ENCODE measurements around the gene NCKAP5.

NCKAP5 gene

GRCh38 chr2:133508546-133509165 is 59.6 kb downstream of the NCKAP5 start:
- H3K36me3 ChIP-seq: no peaks in the 10 kb centered on the region
- H3K9me3 ChIP-seq (replicated peaks in 1 of 11): no peaks in the 10 kb centered on the region
- TF ChIP-seq Cebpa-rat (IDR thresholded peaks at IDR 0.05): no peak
- no peaks in the 10 kb centered on the region for H3K4me1 ChIP-seq
- no peaks in the 10 kb centered on the region for H3K27me3 ChIP-seq
- no peaks in the 10 kb centered on the region for H4K20me1 ChIP-seq
- no peak overlapping the region for H3K4me3 ChIP-seq
- no peak overlapping the region for H3K4me2 ChIP-seq
- H3K27ac ChIP-seq: no peak overlapping the region
- H3K9ac ChIP-seq: no peak overlapping the region

GRCh38 chr2:133506996-133507395 is 61.3 kb downstream of the NCKAP5 start:
- no peak overlapping the region for H3K4me2 ChIP-seq
- H4K20me1 ChIP-seq: no peaks in the 10 kb centered on the region
- no peaks in the 10 kb centered on the region for H3K36me3 ChIP-seq
- no peak overlapping the region for H3K9ac ChIP-seq
- H3K4me3 ChIP-seq: no peak overlapping the region
- no peaks in the 10 kb centered on the region for H3K9me3 ChIP-seq (replicated peaks in 1 of 11)
- TF ChIP-seq Cebpa-rat (IDR thresholded peaks at IDR 0.05): no peak
- no peak overlapping the region for H3K27ac ChIP-seq
- H3K27me3 ChIP-seq: no peaks in the 10 kb centered on the region
- H3K4me1 ChIP-seq: no peaks in the 10 kb centered on the region

- no peak for TF ChIP-seq Cebpa-rat (IDR thresholded peaks at IDR 0.05)
- no peak overlapping the region for H3K4me3 ChIP-seq
- H3K27ac ChIP-seq: no peak overlapping the region
- no peaks in the 10 kb centered on the region for H4K20me1 ChIP-seq
- no peak overlapping the region for H3K9ac ChIP-seq
- H3K36me3 ChIP-seq: no peaks in the 10 kb centered on the region
- no peaks in the 10 kb centered on the region for H3K9me3 ChIP-seq (replicated peaks in 1 of 11)
- H3K4me1 ChIP-seq: no peaks in the 10 kb centered on the region
- no peak overlapping the region for H3K4me2 ChIP-seq
- no peaks in the 10 kb centered on the region for H3K27me3 ChIP-seq
Observed at GRCh38 chr2:133504566-133505505, 63.4 kb downstream of the NCKAP5 start.

GRCh38 chr2:133503927-133504326 is 64.3 kb downstream of the NCKAP5 start:
- H3K27me3 ChIP-seq: no peaks in the 10 kb centered on the region
- H3K4me1 ChIP-seq: no peaks in the 10 kb centered on the region
- no peaks in the 10 kb centered on the region for H4K20me1 ChIP-seq
- H3K9ac ChIP-seq: no peak overlapping the region
- H3K36me3 ChIP-seq: no peaks in the 10 kb centered on the region
- no peak overlapping the region for H3K4me2 ChIP-seq
- no peak for TF ChIP-seq Cebpa-rat (IDR thresholded peaks at IDR 0.05)
- H3K9me3 ChIP-seq (replicated peaks in 1 of 11): no peaks in the 10 kb centered on the region
- H3K27ac ChIP-seq: no peak overlapping the region
- H3K4me3 ChIP-seq: no peak overlapping the region

- H3K4me1 ChIP-seq: no peaks in the 10 kb centered on the region
- no peak overlapping the region for H3K9ac ChIP-seq
- no peaks in the 10 kb centered on the region for H3K27me3 ChIP-seq
- no peaks in the 10 kb centered on the region for H3K9me3 ChIP-seq (replicated peaks in 1 of 11)
- no peak overlapping the region for H3K27ac ChIP-seq
- no peaks in the 10 kb centered on the region for H4K20me1 ChIP-seq
- H3K4me3 ChIP-seq: no peak overlapping the region
- TF ChIP-seq Cebpa-rat (IDR thresholded peaks at IDR 0.05): no peak
- no peaks in the 10 kb centered on the region for H3K36me3 ChIP-seq
- no peak overlapping the region for H3K4me2 ChIP-seq
Observed at GRCh38 chr2:133503323-133503722, 64.9 kb downstream of the NCKAP5 start.

- H3K9ac ChIP-seq: no peak overlapping the region
- no peaks in the 10 kb centered on the region for H3K27me3 ChIP-seq
- no peak overlapping the region for H3K27ac ChIP-seq
- H4K20me1 ChIP-seq: no peaks in the 10 kb centered on the region
- H3K4me3 ChIP-seq: no peak overlapping the region
- no peaks in the 10 kb centered on the region for H3K36me3 ChIP-seq
- no peaks in the 10 kb centered on the region for H3K9me3 ChIP-seq (replicated peaks in 1 of 11)
- H3K4me2 ChIP-seq: no peak overlapping the region
- no peak for TF ChIP-seq Cebpa-rat (IDR thresholded peaks at IDR 0.05)
- H3K4me1 ChIP-seq: no peaks in the 10 kb centered on the region
Observed at GRCh38 chr2:133502678-133503077, 65.6 kb downstream of the NCKAP5 start.

GRCh38 chr2:133500917-133501316 is 67.3 kb downstream of the NCKAP5 start:
- no peak for TF ChIP-seq Cebpa-rat (IDR thresholded peaks at IDR 0.05)
- H3K4me3 ChIP-seq: no peak overlapping the region
- H3K27me3 ChIP-seq: no peaks in the 10 kb centered on the region
- no peak overlapping the region for H3K27ac ChIP-seq
- no peaks in the 10 kb centered on the region for H3K36me3 ChIP-seq
- H3K9me3 ChIP-seq (replicated peaks in 1 of 11): no peaks in the 10 kb centered on the region
- no peak overlapping the region for H3K4me2 ChIP-seq
- no peaks in the 10 kb centered on the region for H3K4me1 ChIP-seq
- H4K20me1 ChIP-seq: no peaks in the 10 kb centered on the region
- no peak overlapping the region for H3K9ac ChIP-seq

GRCh38 chr2:133498662-133499585 is 69.3 kb downstream of the NCKAP5 start:
- Histone ChIP-seq H3K4me3 (no peak overlapping the region), H3K27ac (no peak overlapping the region), H3K9ac (no peak overlapping the region)

GRCh38 chr2:133497951-133498565 is 70.2 kb downstream of the NCKAP5 start:
- H3K9ac ChIP-seq: no peak overlapping the region
- no peak overlapping the region for H3K4me3 ChIP-seq
- no peak overlapping the region for H3K27ac ChIP-seq
- H4K20me1 ChIP-seq: no peaks in the 10 kb centered on the region
- no peaks in the 10 kb centered on the region for H3K36me3 ChIP-seq
- no peaks in the 10 kb centered on the region for H3K9me3 ChIP-seq (replicated peaks in 1 of 11)
- TF ChIP-seq Cebpa-rat (IDR thresholded peaks at IDR 0.05): no peak
- H3K4me1 ChIP-seq: no peaks in the 10 kb centered on the region
- H3K4me2 ChIP-seq: no peak overlapping the region
- no peaks in the 10 kb centered on the region for H3K27me3 ChIP-seq

More at GRCh38 chr2:133498662-133499585, 69.3 kb downstream of the NCKAP5 start:
- no peaks in the 10 kb centered on the region for H4K20me1 ChIP-seq
- H3K9me3 ChIP-seq (replicated peaks in 1 of 11): no peaks in the 10 kb centered on the region
- no peak overlapping the region for H3K4me2 ChIP-seq
- no peaks in the 10 kb centered on the region for H3K4me1 ChIP-seq
- H3K27me3 ChIP-seq: no peaks in the 10 kb centered on the region
- TF ChIP-seq Cebpa-rat (IDR thresholded peaks at IDR 0.05): no peak
- no peaks in the 10 kb centered on the region for H3K36me3 ChIP-seq

Data from BLaER1 treated with 17β-estradiol and CSF1 and Interleukin-3, amounts not matched to agents 10 nM and 100 nM (cell line).